Sigmoid colon (tissue), 7 donors: Measurements from ENCODE around the gene PCP4. TPM values are rescaled to one million over a fixed set of nuclear protein-coding genes. Genes with fewer than 3 reads are reported as not detected.

Source experiments
- DNase-seq: peaks from one replicate; pipeline ENCODE4 v3.0.0-alpha.2; 2019
- H3K27ac ChIP-seq, 4 donors: fragments of 200-600 bp; sonication (generic); one replicate each; pipeline ENCODE4 v1.5.1; 2016 to 2019; ENCODE audit warnings: mild to moderate bottlenecking in 1 of 4
- H3K27me3 ChIP-seq, 3 donors: fragments of 200-600 bp; sonication (generic); one replicate each; pipeline ENCODE4 v1.5.1; 2019; ENCODE audit warnings: mild to moderate bottlenecking in 1 of 3
- H3K36me3 ChIP-seq, 4 donors: fragments of 200-600 bp; sonication (generic); one replicate each; pipeline ENCODE4 v1.5.1; 2016 to 2019
- H3K4me1 ChIP-seq, 4 donors: fragments of 200-600 bp; sonication (generic); one replicate each; pipeline ENCODE4 v1.5.1; 2017 to 2019
- H3K4me3 ChIP-seq, 4 donors: fragments of 200-600 bp; sonication (generic); one replicate each; pipeline ENCODE4 v1.5.1; 2017 to 2019; ENCODE audit warnings: mild to moderate bottlenecking in 2 of 4, moderate library complexity in 1 of 4
- H3K9me3 ChIP-seq, 4 donors: fragments of 200-600 bp in 3 of 4; sonication (generic) in 3 of 4; one replicate each; pipeline versions ENCODE4 v1.5.1 to v1.6.1; 2013 to 2019
- CTCF ChIP-seq, 4 experiments: fragments of 450-650 bp in 3 of 4; fragments of 200-600 bp in 1 of 4; IDR thresholded peaks; one replicate each; pipeline ENCODE4 v1.5.1; 2016 to 2019; ENCODE audit warnings: antibody characterized with exemption in 4 of 4, mild to moderate bottlenecking in 3 of 4, moderate library complexity in 2 of 4
- EP300 ChIP-seq, 4 donors: sonication (generic); formaldehyde crosslinking; IDR thresholded peaks; one replicate each; pipeline ENCODE4 v1.6.1; 2017; ENCODE audit warnings: antibody characterized with exemption in 4 of 4
- POLR2A ChIP-seq, 2 donors: fragments of 450-650 bp; IDR thresholded peaks; one replicate each; pipeline ENCODE4 v1.6.1; 2016; ENCODE audit warnings: antibody characterized with exemption in 2 of 2, mild to moderate bottlenecking in 2 of 2, moderate library complexity in 2 of 2
- POLR2AphosphoS5 ChIP-seq, 4 donors: sonication (generic); formaldehyde crosslinking; IDR thresholded peaks; one replicate each; pipeline ENCODE4 v1.6.1; 2017; ENCODE audit warnings: antibody characterized with exemption in 4 of 4
- WGBS, 2 donors: extraction: QIAGEN DNeasy Blood & Tissue Kit; methylation state at CpG; one replicate each; pipeline ENCODE4 v1.1.7; 2013; 5-methylcytosine and 5-hydroxymethylcytosine counted together
- intact Hi-C: fragments of 100-400 bp; cut with DNase I; formaldehyde crosslinking; loops from one replicate; pipeline ENCODE4 v1.15.1; 2023
- polyA plus RNA-seq, 3 donors: library from polyadenylated mRNA; stranded (reverse); fragments of 200-250 nt; gene quantifications; one replicate each; pipeline ENCODE4 v1.2.3, GENCODE V29; 2013
- total RNA-seq, 4 donors: library from RNA; depleted of rRNA; stranded (reverse); fragments of >200 nt; gene quantifications; one replicate each; pipeline ENCODE4 v1.1.0, GENCODE V29; 2016
- donor health status: healthy with polysubstance abuse.
- donor health status: Bipolar disorder and iron deficiency.
- donor health status: healthy.

Gene PCP4
- total and polyA plus RNA-seq, 7 donors = 6.2 to 198 (median 122) TPM; not detected in 1

GRCh38 chr21:39934895-39935294, 67.7 kb downstream of the PCP4 start:
- Histone ChIP-seq H3K9me3 (no peaks in the 10 kb centered on the region), H3K4me3 (no peak overlapping the region), H3K27me3 (no peaks in the 10 kb centered on the region), H3K4me1 (peaks cover 0 to 12% (median 9%) of the 10 kb centered on the region in 4 donors), H3K36me3 (no peaks in the 10 kb centered on the region), H3K27ac (no peak overlapping the region)
- no peak for DNase-seq
- TF ChIP-seq EP300 (IDR thresholded peaks at IDR 0.05) (no peak), POLR2AphosphoS5 (IDR thresholded peaks at IDR 0.05) (no peak), CTCF (IDR thresholded peaks at IDR 0.05) (no peak), POLR2A (IDR thresholded peaks at IDR 0.05) (no peak)
- 84 to 88% methylated on average over 2 of the region's 2 CpGs for WGBS, 2 donors
- intact Hi-C loops = no loop called here

- intact Hi-C loops = no loop called here
Observed at GRCh38 chr21:39935716-39936115, 68.5 kb downstream of the PCP4 start.

GRCh38 chr21:39938086-39938625, 70.9 kb downstream of the PCP4 start:
- no peaks in the 10 kb centered on the region for H3K36me3 ChIP-seq
- 31 to 69% methylated on average over 8 of the region's 8 CpGs for WGBS, 2 donors
- H3K9me3 ChIP-seq = no peaks in the 10 kb centered on the region
- intact Hi-C loops = no loop called here
- no peak for TF ChIP-seq EP300 (IDR thresholded peaks at IDR 0.05)
- peak in 2 of 4 donors; percentile 22 to 48 for TF ChIP-seq POLR2AphosphoS5 (IDR thresholded peaks at IDR 0.05)
- H3K4me1 ChIP-seq = peaks cover 0 to 12% (median 9%) of the 10 kb centered on the region in 4 donors
- peak overlapping the region in 2 of 4 donors; percentile 8 to 22 for H3K27ac ChIP-seq
- no peak overlapping the region for H3K4me3 ChIP-seq
- H3K27me3 ChIP-seq = no peaks in the 10 kb centered on the region
- DNase-seq = peak; percentile 70

More at GRCh38 chr21:39935716-39936115, 68.5 kb downstream of the PCP4 start:
- WGBS, 2 donors = 49 to 70% methylated on average over 5 of the region's 5 CpGs
- Histone ChIP-seq H3K27ac (no peak overlapping the region), H3K27me3 (no peaks in the 10 kb centered on the region), H3K36me3 (no peaks in the 10 kb centered on the region), H3K4me3 (no peak overlapping the region), H3K4me1 (peaks cover 0 to 12% (median 9%) of the 10 kb centered on the region in 4 donors), H3K9me3 (no peaks in the 10 kb centered on the region)
- DNase-seq = no peak
- no peak for TF ChIP-seq EP300 (IDR thresholded peaks at IDR 0.05)
- no peak for TF ChIP-seq CTCF (IDR thresholded peaks at IDR 0.05)
- TF ChIP-seq POLR2AphosphoS5 (IDR thresholded peaks at IDR 0.05) = no peak
- no peak for TF ChIP-seq POLR2A (IDR thresholded peaks at IDR 0.05)

- Histone ChIP-seq H3K9me3 (peaks cover 0 to 3% (median 0%) of the 10 kb centered on the region in 4 donors), H3K4me1 (peaks cover 0 to 7% (median 4%) of the 10 kb centered on the region in 4 donors), H3K36me3 (no peaks in the 10 kb centered on the region), H3K4me3 (no peak overlapping the region), H3K27me3 (no peaks in the 10 kb centered on the region), H3K27ac (no peak overlapping the region)
- DNase-seq = no peak
- 64 to 78% methylated on average over 2 of the region's 2 CpGs for WGBS, 2 donors
- intact Hi-C loops = no loop called here
- no peak for TF ChIP-seq EP300 (IDR thresholded peaks at IDR 0.05)
- TF ChIP-seq CTCF (IDR thresholded peaks at IDR 0.05) = no peak
- no peak for TF ChIP-seq POLR2AphosphoS5 (IDR thresholded peaks at IDR 0.05)
- no peak for TF ChIP-seq POLR2A (IDR thresholded peaks at IDR 0.05)
Observed at GRCh38 chr21:39946199-39946598, 79.0 kb downstream of the PCP4 start.

- H3K27me3 ChIP-seq = no peaks in the 10 kb centered on the region
- intact Hi-C loops = no loop called here
- peaks cover 0 to 7% (median 4%) of the 10 kb centered on the region in 4 donors for H3K4me1 ChIP-seq
- peaks cover 0 to 3% (median 0%) of the 10 kb centered on the region in 4 donors for H3K9me3 ChIP-seq
- no peaks in the 10 kb centered on the region for H3K36me3 ChIP-seq
- TF ChIP-seq EP300 (IDR thresholded peaks at IDR 0.05) (no peak), POLR2AphosphoS5 (IDR thresholded peaks at IDR 0.05) (no peak), CTCF (IDR thresholded peaks at IDR 0.05) (no peak), POLR2A (IDR thresholded peaks at IDR 0.05) (no peak)
- DNase-seq = no peak
- no peak overlapping the region for H3K27ac ChIP-seq
- 61 to 72% methylated on average over 1 of the region's 1 CpG for WGBS, 2 donors
- no peak overlapping the region for H3K4me3 ChIP-seq
Observed at GRCh38 chr21:39947031-39947430, 79.8 kb downstream of the PCP4 start.
